AG10803 (cell line): Measurements from ENCODE around the gene VCL.
"Not testable (repeated sequence)": the region's sequence is repeated elsewhere in the genome, so short reads cannot be mapped to it uniquely, and the experiment has no call there.

Experiments used
- DNase-seq: peaks from one replicate; pipeline ENCODE4 v3.0.0; 2010; ENCODE audit warnings: low read depth
- H3K4me3 ChIP-seq: 2 replicates; pipeline ENCODE4 v1.5.1; 2011; ENCODE audit warnings: mild to moderate bottlenecking, low read length, control low read depth
- CTCF ChIP-seq: conservative IDR thresholded peaks from 2 replicates; pipeline ENCODE4 v1.5.1; 2011; ENCODE audit warnings: mild to moderate bottlenecking, low read length, control low read depth, inconsistent platforms

Gene VCL

GRCh38 chr10:74055383-74056049, 57.6 kb downstream of the VCL start:
- no peak overlapping the region for H3K4me3 ChIP-seq
- DNase-seq: no peak
- TF ChIP-seq CTCF: no peak

DNA sequence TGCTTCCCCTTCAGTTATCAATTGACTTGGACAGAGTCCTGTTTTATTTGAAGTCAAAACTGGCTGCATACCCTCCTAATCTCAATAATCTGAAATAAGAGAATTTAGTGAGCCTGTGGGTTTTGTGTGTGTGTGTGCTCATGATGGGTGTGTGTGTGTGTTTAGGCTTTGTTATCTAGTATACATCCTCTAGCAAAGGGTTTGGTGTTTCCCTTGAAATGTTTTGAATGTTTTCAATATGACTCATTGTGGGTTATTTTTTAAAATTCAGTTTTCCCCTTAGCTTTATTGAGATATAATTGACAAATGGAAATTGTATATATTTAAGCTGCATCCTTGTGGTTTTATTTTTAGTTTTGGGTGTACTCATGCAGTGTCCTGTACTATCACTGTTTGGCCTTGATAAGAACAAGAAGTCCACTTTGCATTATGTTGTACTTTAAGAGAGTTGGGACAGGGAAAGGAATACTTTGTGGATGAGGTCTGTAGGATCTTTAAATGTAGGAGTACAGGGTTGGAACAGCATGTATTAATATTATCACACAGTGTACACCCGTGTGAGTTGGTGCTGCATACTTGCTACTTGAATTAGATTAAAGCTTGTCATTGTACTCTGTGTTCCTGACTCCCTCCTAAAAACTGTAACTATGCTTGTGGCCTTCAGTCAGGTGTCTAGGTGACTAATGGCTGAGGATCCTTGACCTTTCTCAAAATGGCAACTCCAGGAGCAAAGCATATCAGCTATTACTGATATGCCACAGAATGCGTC, 58.3 kb downstream of the VCL start:
- H3K4me3 ChIP-seq: no peak overlapping the region
- no peak for TF ChIP-seq CTCF
- peak; percentile 77 for DNase-seq

DNA sequence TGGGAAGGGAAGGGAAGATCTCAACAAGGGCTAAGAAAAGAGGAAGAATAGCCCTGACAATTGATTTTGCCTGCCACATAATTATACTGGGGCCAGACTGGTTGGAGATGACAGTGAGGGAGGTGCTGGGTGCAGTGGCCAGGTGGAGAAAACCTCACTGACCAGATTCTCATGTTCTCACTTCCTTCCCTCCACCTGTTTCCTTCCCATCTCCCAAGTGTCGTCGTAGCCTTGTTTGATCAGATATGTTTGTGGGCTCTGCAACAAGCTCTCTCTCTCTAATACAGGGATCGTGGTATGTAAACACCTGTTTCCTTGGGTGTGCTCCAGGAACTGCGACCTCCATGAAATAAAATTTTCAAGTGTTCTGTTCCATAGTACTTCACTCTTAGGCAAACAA, 60.2 kb downstream of the VCL start:
- no peak for DNase-seq
- no peak for TF ChIP-seq CTCF
- H3K4me3 ChIP-seq: no peak overlapping the region

DNA sequence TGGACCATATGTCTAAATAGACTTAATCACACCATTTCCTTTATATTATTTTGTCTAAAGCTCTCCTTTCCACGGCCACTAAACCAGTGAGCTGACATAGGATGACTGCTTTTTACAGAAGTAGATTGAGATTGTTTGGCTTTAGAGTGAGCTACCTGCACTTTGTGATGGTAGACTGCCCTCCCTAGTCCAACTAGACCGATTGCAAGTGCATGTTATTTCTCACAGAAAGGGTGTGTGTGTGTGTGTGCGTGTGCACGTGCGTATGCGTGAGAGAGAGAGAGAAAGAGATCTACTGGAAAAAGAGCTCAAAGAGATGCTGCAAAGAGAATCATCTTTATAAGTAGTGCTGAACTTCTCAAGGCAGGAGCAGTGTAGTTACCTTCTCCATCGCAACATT, 60.7 kb downstream of the VCL start:
- peak; percentile 29 for DNase-seq
- H3K4me3 ChIP-seq: no peak overlapping the region
- no peak for TF ChIP-seq CTCF

GRCh38 chr10:74061104-74061503, 63.2 kb downstream of the VCL start:
- no peak for TF ChIP-seq CTCF
- no peak overlapping the region for H3K4me3 ChIP-seq
- DNase-seq: peak; percentile 24

GRCh38 chr10:74061978-74062377, 64.1 kb downstream of the VCL start:
- not testable (repeated sequence) for H3K4me3 ChIP-seq, DNase-seq

DNA sequence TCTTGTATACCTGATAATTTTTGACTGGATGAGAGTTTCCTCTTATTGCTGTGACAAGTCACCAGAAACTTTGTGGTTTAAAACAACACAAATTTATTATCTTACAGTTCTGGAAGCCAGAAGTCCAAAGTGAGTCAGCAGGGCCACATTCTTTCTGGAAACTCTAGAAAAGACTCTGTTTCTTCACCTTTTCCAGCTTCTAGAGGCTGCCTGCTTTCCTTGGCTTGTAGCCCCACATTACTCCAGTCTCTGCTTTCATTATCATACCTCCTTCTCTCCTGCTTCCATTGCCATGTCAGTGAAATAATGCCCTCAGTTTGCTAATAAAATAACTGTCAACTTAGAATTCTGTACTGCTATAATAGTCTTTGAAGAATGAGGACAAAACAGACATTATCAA, 65.3 kb downstream of the VCL start:
- no peak overlapping the region for H3K4me3 ChIP-seq
- no peak for TF ChIP-seq CTCF
- peak; percentile 66 for DNase-seq
